Subcutaneous abdominal adipose tissue (tissue), 5 donors: Measurements from ENCODE around the gene DOCK11.

Source experiments
- H3K27ac ChIP-seq: one replicate; pipeline ENCODE4 v1.7.0; 2013; ENCODE audit warnings: low read depth, mild to moderate bottlenecking, inconsistent platforms, low read length, moderate library complexity
- H3K27me3 ChIP-seq, 5 donors: one replicate each; pipeline ENCODE4 v1.7.0; 2013; ENCODE audit warnings: low read length in 5 of 5, inconsistent platforms in 1 of 5; ENCODE audit not compliant: control insufficient read depth in 5 of 5, insufficient read depth in 4 of 5
- H3K36me3 ChIP-seq, 5 donors: one replicate each; pipeline ENCODE4 v1.7.0; 2013; ENCODE audit warnings: low read length in 5 of 5; ENCODE audit not compliant: control insufficient read depth in 5 of 5, insufficient read depth in 5 of 5
- H3K4me1 ChIP-seq, 5 donors: one replicate each; pipeline ENCODE4 v1.7.0; 2013; ENCODE audit warnings: low read length in 5 of 5, mild to moderate bottlenecking in 3 of 5, moderate library complexity in 1 of 5; ENCODE audit not compliant: control insufficient read depth in 5 of 5, insufficient read depth in 5 of 5
- H3K4me3 ChIP-seq, 5 donors: one replicate each; pipeline ENCODE4 v1.7.0; 2013; ENCODE audit warnings: low read length in 5 of 5, low read depth in 1 of 5
- H3K9ac ChIP-seq, 5 donors: one replicate each; pipeline ENCODE4 v1.7.0; 2013; ENCODE audit warnings: low read length in 5 of 5, mild to moderate bottlenecking in 4 of 5, moderate library complexity in 3 of 5
- H3K9me3 ChIP-seq, 5 donors: one replicate each; pipeline ENCODE4 v1.7.0; 2013; ENCODE audit warnings: low read length in 5 of 5; ENCODE audit not compliant: control insufficient read depth in 5 of 5
- donor health status: healthy.
- donor health status: healthy.
- donor health status: healthy.
- donor health status: healthy.
- donor health status: healthy.

DOCK11 gene

GRCh38 chrX:118665204-118665603 lies 169.6 kb downstream of the DOCK11 start:
- H3K36me3 ChIP-seq: peaks cover 5 to 33% (median 20%) of the 10 kb centered on the region in 5 donors
- H3K9ac ChIP-seq: no peak overlapping the region
- no peak overlapping the region for H3K27ac ChIP-seq
- no peak overlapping the region for H3K4me3 ChIP-seq
- H3K9me3 ChIP-seq: no peaks in the 10 kb centered on the region
- no peaks in the 10 kb centered on the region for H3K4me1 ChIP-seq
- no peaks in the 10 kb centered on the region for H3K27me3 ChIP-seq

- H3K27ac ChIP-seq: no peak overlapping the region
- H3K27me3 ChIP-seq: no peaks in the 10 kb centered on the region
- no peaks in the 10 kb centered on the region for H3K9me3 ChIP-seq
- no peak overlapping the region for H3K9ac ChIP-seq
- peaks cover 7 to 39% (median 19%) of the 10 kb centered on the region in 5 donors for H3K36me3 ChIP-seq
- no peak overlapping the region for H3K4me3 ChIP-seq
- no peaks in the 10 kb centered on the region for H3K4me1 ChIP-seq
These were observed 170.9 kb downstream of the DOCK11 start for GRCh38 chrX:118666521-118666920.

- no peaks in the 10 kb centered on the region for H3K9me3 ChIP-seq
- no peaks in the 10 kb centered on the region for H3K4me1 ChIP-seq
- H3K9ac ChIP-seq: no peak overlapping the region
- no peak overlapping the region for H3K4me3 ChIP-seq
- peaks cover 2 to 22% (median 5%) of the 10 kb centered on the region in 5 donors for H3K36me3 ChIP-seq
- H3K27ac ChIP-seq: peak overlapping the region; percentile 15
- no peaks in the 10 kb centered on the region for H3K27me3 ChIP-seq
These were observed 173.8 kb downstream of the DOCK11 start for GRCh38 chrX:118669435-118669834.

GRCh38 chrX:118675326-118675965 lies 179.8 kb downstream of the DOCK11 start:
- H3K27me3 ChIP-seq: no peaks in the 10 kb centered on the region
- no peaks in the 10 kb centered on the region for H3K9me3 ChIP-seq
- no peak overlapping the region for H3K9ac ChIP-seq
- H3K36me3 ChIP-seq: peaks cover under 1 to 27% (median 5%) of the 10 kb centered on the region in 5 donors
- peaks cover 0 to 3% (median 0%) of the 10 kb centered on the region in 5 donors for H3K4me1 ChIP-seq
- H3K27ac ChIP-seq: no peak overlapping the region
- H3K4me3 ChIP-seq: no peak overlapping the region

- Histone ChIP-seq H3K9me3 (no peaks in the 10 kb centered on the region), H3K27ac (no peak overlapping the region), H3K9ac (no peak overlapping the region), H3K27me3 (no peaks in the 10 kb centered on the region), H3K4me1 (peaks cover 0 to 3% (median 0%) of the 10 kb centered on the region in 5 donors), H3K4me3 (no peak overlapping the region), H3K36me3 (peaks cover 2 to 30% (median 7%) of the 10 kb centered on the region in 5 donors)
These were observed 180.3 kb downstream of the DOCK11 start for GRCh38 chrX:118675966-118676349.

GRCh38 chrX:118677318-118677717 lies 181.7 kb downstream of the DOCK11 start:
- no peaks in the 10 kb centered on the region for H3K27me3 ChIP-seq
- H3K9ac ChIP-seq: no peak overlapping the region
- no peaks in the 10 kb centered on the region for H3K9me3 ChIP-seq
- peaks cover 2 to 36% (median 7%) of the 10 kb centered on the region in 5 donors for H3K36me3 ChIP-seq
- H3K27ac ChIP-seq: no peak overlapping the region
- no peak overlapping the region for H3K4me3 ChIP-seq
- peaks cover 0 to 7% (median 0%) of the 10 kb centered on the region in 5 donors for H3K4me1 ChIP-seq

- no peaks in the 10 kb centered on the region for H3K27me3 ChIP-seq
- H3K4me1 ChIP-seq: peaks cover 0 to 7% (median 0%) of the 10 kb centered on the region in 5 donors
- peaks cover 2 to 36% (median 7%) of the 10 kb centered on the region in 5 donors for H3K36me3 ChIP-seq
- no peak overlapping the region for H3K9ac ChIP-seq
- H3K9me3 ChIP-seq: no peaks in the 10 kb centered on the region
- no peak overlapping the region for H3K4me3 ChIP-seq
- no peak overlapping the region for H3K27ac ChIP-seq
These were observed 183.7 kb downstream of the DOCK11 start for GRCh38 chrX:118679290-118679689.

GRCh38 chrX:118682258-118683014 lies 186.8 kb downstream of the DOCK11 start:
- Histone ChIP-seq H3K4me1 (peaks cover 0 to 5% (median 0%) of the 10 kb centered on the region in 5 donors), H3K4me3 (no peak overlapping the region), H3K9me3 (no peaks in the 10 kb centered on the region), H3K27ac (no peak overlapping the region), H3K9ac (no peak overlapping the region), H3K36me3 (peaks cover 2 to 30% (median 10%) of the 10 kb centered on the region in 5 donors), H3K27me3 (no peaks in the 10 kb centered on the region)

- Histone ChIP-seq H3K9me3 (no peaks in the 10 kb centered on the region), H3K4me3 (no peak overlapping the region), H3K36me3 (peaks cover 2 to 27% (median 10%) of the 10 kb centered on the region in 5 donors), H3K9ac (no peak overlapping the region), H3K27me3 (no peaks in the 10 kb centered on the region), H3K27ac (no peak overlapping the region), H3K4me1 (peaks cover 0 to 8% (median 0%) of the 10 kb centered on the region in 5 donors)
These were observed 189.8 kb downstream of the DOCK11 start for GRCh38 chrX:118685393-118685792.

GRCh38 chrX:118688935-118689334 lies 193.3 kb downstream of the DOCK11 start:
- Histone ChIP-seq H3K9ac (no peak overlapping the region), H3K27me3 (no peaks in the 10 kb centered on the region), H3K36me3 (peaks cover 0 to 12% (median 3%) of the 10 kb centered on the region in 5 donors), H3K4me1 (peaks cover 0 to 4% (median 1%) of the 10 kb centered on the region in 5 donors), H3K9me3 (no peaks in the 10 kb centered on the region), H3K27ac (no peak overlapping the region), H3K4me3 (no peak overlapping the region)
